HepG2 (cell line): ENCODE data around the gene SLC25A19. TPM values are rescaled to one million over a fixed set of nuclear protein-coding genes. Genes with fewer than 3 reads are reported as not detected.

Experiments
- ARNT2 ChIP-seq: sonication (generic); formaldehyde crosslinking; IDR thresholded peaks from 2 replicates; pipeline ENCODE4 v1.8.0; 2022; ENCODE audit warnings: mild to moderate bottlenecking, low read depth, missing genetic modification reagents, moderate library complexity
- CHD4 ChIP-seq: fragments of 200-600 bp; sonication (generic); IDR thresholded peaks from 2 replicates; pipeline ENCODE4 v1.7.0; 2017; ENCODE audit warnings: mild to moderate bottlenecking, low read length, borderline replicate concordance
- CREB1 ChIP-seq, 2 experiments: fragments of 450-650 bp in 1 of 2; IDR thresholded peaks; 2 replicates each; pipeline ENCODE4 v1.6.1; 2016 to 2017; ENCODE audit warnings: control low read depth in 1 of 2, mild to moderate bottlenecking in 1 of 2, missing compliant biosample characterization in 1 of 2, missing genetic modification characterization in 1 of 2
- CREM ChIP-seq, 2 experiments: sonication (generic) in 1 of 2; formaldehyde crosslinking in 1 of 2; IDR thresholded peaks; 2 replicates each; pipeline versions ENCODE4 v1.4.0 to v1.6.1; 2016 to 2020; ENCODE audit warnings: antibody characterized with exemption in 1 of 2, mild to moderate bottlenecking in 1 of 2, missing genetic modification reagents in 1 of 2
- IRF1 ChIP-seq: sonication (generic); formaldehyde crosslinking; IDR thresholded peaks from 2 replicates; pipeline ENCODE4 v1.4.0; 2020; ENCODE audit warnings: low read depth, mild to moderate bottlenecking, missing genetic modification reagents
- KAT7 ChIP-seq: IDR thresholded peaks from 2 replicates; pipeline ENCODE4 v1.6.1; 2018; ENCODE audit warnings: borderline replicate concordance, missing compliant biosample characterization
- MAFK ChIP-seq, 2 experiments: IDR thresholded peaks in 1 of 2; conservative IDR thresholded peaks in 1 of 2; 2 replicates each; pipeline ENCODE4 v1.6.1; 2011; ENCODE audit warnings: improper control_type of control experiment in 2 of 2, low read length in 2 of 2
- NFIB ChIP-seq: sonication (generic); formaldehyde crosslinking; IDR thresholded peaks from 2 replicates; pipeline ENCODE4 v1.9.0; 2021; ENCODE audit warnings: missing genetic modification reagents, mild to moderate bottlenecking, borderline replicate concordance
- NONO ChIP-seq, 2 experiments: fragments of 450-650 bp in 1 of 2; sonication (generic) in 1 of 2; formaldehyde crosslinking in 1 of 2; IDR thresholded peaks in 1 of 2; conservative IDR thresholded peaks in 1 of 2; 2 replicates each; pipeline versions ENCODE4 v1.6.1 to v1.8.0; 2017 to 2022; ENCODE audit warnings: mild to moderate bottlenecking in 1 of 2, missing genetic modification reagents in 1 of 2, moderate library complexity in 1 of 2
- NR2F1 ChIP-seq, 2 experiments: fragments of 450-650 bp in 1 of 2; formaldehyde crosslinking in 1 of 2; IDR thresholded peaks; 2 replicates each; pipeline versions ENCODE4 v1.5.0 to v1.6.1; 2016 to 2020; ENCODE audit warnings: mild to moderate bottlenecking in 1 of 2, missing compliant biosample characterization in 1 of 2, missing genetic modification reagents in 1 of 2, moderate library complexity in 1 of 2
- ZBTB38 ChIP-seq: sonication (generic); formaldehyde crosslinking; IDR thresholded peaks from 2 replicates; pipeline ENCODE4 v1.5.1; 2020; ENCODE audit warnings: mild to moderate bottlenecking, missing genetic modification reagents
- ZFY ChIP-seq: sonication (generic); formaldehyde crosslinking; IDR thresholded peaks from 2 replicates; pipeline ENCODE4 v1.4.0; 2020; ENCODE audit warnings: missing genetic modification reagents
- ZNF496 ChIP-seq: sonication (generic); formaldehyde crosslinking; IDR thresholded peaks from 2 replicates; pipeline ENCODE4 v1.8.1; 2023; ENCODE audit warnings: mild to moderate bottlenecking, moderate library complexity, missing genetic modification reagents; ENCODE audit not compliant: insufficient replicate concordance
- ZNF546 ChIP-seq: sonication (generic); formaldehyde crosslinking; conservative IDR thresholded peaks from 2 replicates; pipeline ENCODE4 v1.8.1; 2023; ENCODE audit warnings: mild to moderate bottlenecking, missing genetic modification reagents
- ZNF572 ChIP-seq: sonication (generic); formaldehyde crosslinking; IDR thresholded peaks from 2 replicates; pipeline ENCODE4 v1.5.1; 2020; ENCODE audit warnings: mild to moderate bottlenecking, missing genetic modification reagents
- ZNF589 ChIP-seq: sonication (generic); formaldehyde crosslinking; conservative IDR thresholded peaks from 2 replicates; pipeline ENCODE4 v1.8.0; 2022; ENCODE audit warnings: mild to moderate bottlenecking, moderate library complexity, missing genetic modification reagents
- ZNF660 ChIP-seq: sonication (generic); formaldehyde crosslinking; IDR thresholded peaks from 2 replicates; pipeline ENCODE4 v1.5.1; 2020; ENCODE audit warnings: mild to moderate bottlenecking, low read depth, missing genetic modification reagents, borderline replicate concordance
- ZNF75D ChIP-seq: sonication (generic); formaldehyde crosslinking; IDR thresholded peaks from 2 replicates; pipeline ENCODE4 v1.8.1; 2023; ENCODE audit warnings: missing genetic modification reagents, mild to moderate bottlenecking, borderline replicate concordance
- ZSCAN20 ChIP-seq: sonication (generic); formaldehyde crosslinking; IDR thresholded peaks from 2 replicates; pipeline ENCODE4 v1.4.0; 2020; ENCODE audit warnings: missing genetic modification reagents, mild to moderate bottlenecking, borderline replicate concordance
- polyA plus RNA-seq, 8 experiments: library from polyadenylated mRNA; depleted of rRNA in 3 of 8; stranded (reverse) in 7 of 8; unstranded in 1 of 8; fragments of >200 nt; fragmentation: Illumina TruSeq in 4 of 8; extraction: Trizol in 4 of 8; gene quantifications; 2 replicates each; pipeline versions ENCODE4 v1.2.1 to v1.2.3, GENCODE V29; 2011 to 2016; ENCODE audit warnings: low read depth in 4 of 8, missing spikeins in 1 of 8, mixed read lengths in 1 of 8; ENCODE audit not compliant: insufficient read depth in 1 of 8
- total RNA-seq, 5 experiments: library from RNA; depleted of rRNA; stranded (reverse); fragments of >200 nt; fragmentation: Illumina TruSeq; extraction: Trizol; gene quantifications; 2 replicates each; pipeline ENCODE4 v1.2.3, GENCODE V29; 2016; ENCODE audit warnings: low read depth in 1 of 5
- TF ChIP-seq, protein P1 (sequence below): IDR thresholded peaks from 2 replicates; pipeline ENCODE4 v1.6.1; 2012; ENCODE audit warnings: low read length, improper control_type of control experiment
- TF ChIP-seq, protein P2 (sequence below): sonication (generic); formaldehyde crosslinking; IDR thresholded peaks from 2 replicates; pipeline ENCODE4 v1.8.0; 2022; ENCODE audit warnings: mild to moderate bottlenecking, missing genetic modification reagents, borderline replicate concordance
- TF ChIP-seq, protein P3 (sequence below): sonication (generic); formaldehyde crosslinking; IDR thresholded peaks from 2 replicates; pipeline ENCODE4 v1.4.0; 2020; ENCODE audit warnings: mild to moderate bottlenecking, low read depth, missing genetic modification reagents

The SLC25A19 gene
- total and polyA plus RNA-seq, 2 of the 13 experiments (the other 11 are each of a cell fraction or from before 2014, with no cell fraction given), result 24.4 to 41.4 TPM

GRCh38 chr17:75313941-75314551 is 24.8 kb upstream of the SLC25A19 start (continued):
- TF ChIP-seq IRF1 (CRISPR knock-in tag) (no peak), ZNF496 (CRISPR knock-in tag) (no peak), ZFY (CRISPR knock-in tag) (0 out of 2 replicates have a peak, but pooled peaks have one; percentile 22), ARNT2 (CRISPR knock-in tag) (0 out of 2 replicates have a peak, but pooled peaks have one; percentile 25), NFIB (no peak), ZSCAN20 (CRISPR knock-in tag) (no peak), ZNF589 (no peak), KAT7 (CRISPR knock-in tag) (no peak), NONO (IDR thresholded peaks at IDR 0.05) (no peak), NONO (CRISPR knock-in tag; conservative IDR thresholded peaks at IDR 0.05) (0 out of 2 replicates have a peak, but pooled peaks have one; percentile 4), MAFK (conservative IDR thresholded peaks at IDR 0.05 in 1 of 2, IDR thresholded peaks at IDR 0.05 in 1 of 2; ENCODE audit: low read length in 2 of 2) (no peak), CREM (IDR thresholded peaks at IDR 0.05) (no peak), CREM (CRISPR knock-in tag; IDR thresholded peaks at IDR 0.05) (no peak), ZNF660 (CRISPR knock-in tag) (no peak), ZBTB38 (CRISPR knock-in tag) (no peak), CHD4 (no peak), ZNF75D (CRISPR knock-in tag) (no peak), CREB1 (IDR thresholded peaks at IDR 0.05) (no peak), CREB1 (CRISPR knock-in tag; IDR thresholded peaks at IDR 0.05) (no peak), ZNF546 (CRISPR knock-in tag) (no peak), NR2F1 (CRISPR knock-in tag; IDR thresholded peaks at IDR 0.05) (0 out of 4 replicates have a peak, but pooled peaks of 1 of the 2 experiments have one; percentile 24), ZNF572 (CRISPR knock-in tag) (0 out of 2 replicates have a peak, but pooled peaks have one; percentile 51)
- TF ChIP-seq, protein P1, sequence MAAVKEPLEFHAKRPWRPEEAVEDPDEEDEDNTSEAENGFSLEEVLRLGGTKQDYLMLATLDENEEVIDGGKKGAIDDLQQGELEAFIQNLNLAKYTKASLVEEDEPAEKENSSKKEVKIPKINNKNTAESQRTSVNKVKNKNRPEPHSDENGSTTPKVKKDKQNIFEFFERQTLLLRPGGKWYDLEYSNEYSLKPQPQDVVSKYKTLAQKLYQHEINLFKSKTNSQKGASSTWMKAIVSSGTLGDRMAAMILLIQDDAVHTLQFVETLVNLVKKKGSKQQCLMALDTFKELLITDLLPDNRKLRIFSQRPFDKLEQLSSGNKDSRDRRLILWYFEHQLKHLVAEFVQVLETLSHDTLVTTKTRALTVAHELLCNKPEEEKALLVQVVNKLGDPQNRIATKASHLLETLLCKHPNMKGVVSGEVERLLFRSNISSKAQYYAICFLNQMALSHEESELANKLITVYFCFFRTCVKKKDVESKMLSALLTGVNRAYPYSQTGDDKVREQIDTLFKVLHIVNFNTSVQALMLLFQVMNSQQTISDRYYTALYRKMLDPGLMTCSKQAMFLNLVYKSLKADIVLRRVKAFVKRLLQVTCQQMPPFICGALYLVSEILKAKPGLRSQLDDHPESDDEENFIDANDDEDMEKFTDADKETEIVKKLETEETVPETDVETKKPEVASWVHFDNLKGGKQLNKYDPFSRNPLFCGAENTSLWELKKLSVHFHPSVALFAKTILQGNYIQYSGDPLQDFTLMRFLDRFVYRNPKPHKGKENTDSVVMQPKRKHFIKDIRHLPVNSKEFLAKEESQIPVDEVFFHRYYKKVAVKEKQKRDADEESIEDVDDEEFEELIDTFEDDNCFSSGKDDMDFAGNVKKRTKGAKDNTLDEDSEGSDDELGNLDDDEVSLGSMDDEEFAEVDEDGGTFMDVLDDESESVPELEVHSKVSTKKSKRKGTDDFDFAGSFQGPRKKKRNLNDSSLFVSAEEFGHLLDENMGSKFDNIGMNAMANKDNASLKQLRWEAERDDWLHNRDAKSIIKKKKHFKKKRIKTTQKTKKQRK, result no peak
- TF ChIP-seq, protein P2, sequence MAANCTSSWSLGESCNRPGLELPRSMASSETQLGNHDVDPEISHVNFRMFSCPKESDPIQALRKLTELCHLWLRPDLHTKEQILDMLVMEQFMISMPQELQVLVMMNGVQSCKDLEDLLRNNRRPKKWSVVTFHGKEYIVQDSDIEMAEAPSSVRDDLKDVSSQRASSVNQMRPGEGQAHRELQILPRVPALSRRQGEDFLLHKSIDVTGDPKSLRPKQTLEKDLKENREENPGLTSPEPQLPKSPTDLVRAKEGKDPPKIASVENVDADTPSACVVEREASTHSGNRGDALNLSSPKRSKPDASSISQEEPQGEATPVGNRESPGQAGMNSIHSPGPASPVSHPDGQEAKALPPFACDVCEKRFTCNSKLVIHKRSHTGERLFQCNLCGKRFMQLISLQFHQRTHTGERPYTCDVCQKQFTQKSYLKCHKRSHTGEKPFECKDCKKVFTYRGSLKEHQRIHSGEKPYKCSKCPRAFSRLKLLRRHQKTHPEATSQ (CRISPR knock-in tag), result no peak
- TF ChIP-seq, protein P3, sequence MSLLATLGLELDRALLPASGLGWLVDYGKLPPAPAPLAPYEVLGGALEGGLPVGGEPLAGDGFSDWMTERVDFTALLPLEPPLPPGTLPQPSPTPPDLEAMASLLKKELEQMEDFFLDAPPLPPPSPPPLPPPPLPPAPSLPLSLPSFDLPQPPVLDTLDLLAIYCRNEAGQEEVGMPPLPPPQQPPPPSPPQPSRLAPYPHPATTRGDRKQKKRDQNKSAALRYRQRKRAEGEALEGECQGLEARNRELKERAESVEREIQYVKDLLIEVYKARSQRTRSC (CRISPR knock-in tag), result no peak
